ENCODE data around the gene POU3F3. TPM values are rescaled to one million over a fixed set of nuclear protein-coding genes. Genes with fewer than 3 reads are reported as not detected.

The POU3F3 gene
- total RNA-seq, 2 donors from 2014 or later, result 0.79 TPM; not detected in 1

DNA sequence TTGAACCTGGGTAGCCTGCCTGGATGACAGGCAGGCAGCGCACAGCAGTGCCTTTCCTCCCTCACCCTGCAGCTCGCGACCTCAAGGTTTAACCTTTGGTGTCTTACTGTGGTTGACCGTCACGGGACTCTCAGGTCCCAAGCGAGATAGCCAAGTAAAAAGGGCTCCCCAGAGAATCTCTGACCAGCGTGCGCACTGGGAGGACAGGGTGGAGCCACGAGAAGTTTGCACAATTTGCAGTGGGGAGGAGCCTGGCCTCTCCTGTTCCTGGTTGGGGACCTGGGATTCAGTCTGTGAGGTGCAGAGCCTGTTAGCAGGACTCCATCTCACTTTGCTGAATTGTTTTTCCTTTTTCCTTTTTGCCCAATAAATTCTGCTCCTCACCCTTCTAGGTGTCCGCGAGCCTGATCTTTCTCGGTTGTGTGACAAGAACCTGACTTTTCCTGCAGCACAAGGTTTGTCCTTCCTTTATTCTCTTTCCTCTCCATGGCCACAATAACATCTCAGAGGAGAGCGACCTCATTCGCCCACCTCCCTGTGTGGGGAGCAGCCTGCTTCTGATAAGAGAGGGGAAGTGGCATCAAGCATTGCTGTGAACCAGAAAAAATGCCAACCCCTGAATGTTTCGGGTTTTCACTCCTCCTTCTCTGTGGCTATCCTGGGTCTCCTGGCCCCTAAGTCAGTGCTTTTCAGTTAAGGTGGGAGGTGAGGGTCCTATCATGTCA is 36.2 kb downstream of the POU3F3 start:
- no peak overlapping the region for H3K4me3 ChIP-seq
- H3K27me3 ChIP-seq, result no peaks in the 10 kb centered on the region
- H3K9me3 ChIP-seq, result no peaks in the 10 kb centered on the region
- no peaks in the 10 kb centered on the region for H3K36me3 ChIP-seq
- H3K27ac ChIP-seq, result no peak overlapping the region
- TF ChIP-seq, protein P1, sequence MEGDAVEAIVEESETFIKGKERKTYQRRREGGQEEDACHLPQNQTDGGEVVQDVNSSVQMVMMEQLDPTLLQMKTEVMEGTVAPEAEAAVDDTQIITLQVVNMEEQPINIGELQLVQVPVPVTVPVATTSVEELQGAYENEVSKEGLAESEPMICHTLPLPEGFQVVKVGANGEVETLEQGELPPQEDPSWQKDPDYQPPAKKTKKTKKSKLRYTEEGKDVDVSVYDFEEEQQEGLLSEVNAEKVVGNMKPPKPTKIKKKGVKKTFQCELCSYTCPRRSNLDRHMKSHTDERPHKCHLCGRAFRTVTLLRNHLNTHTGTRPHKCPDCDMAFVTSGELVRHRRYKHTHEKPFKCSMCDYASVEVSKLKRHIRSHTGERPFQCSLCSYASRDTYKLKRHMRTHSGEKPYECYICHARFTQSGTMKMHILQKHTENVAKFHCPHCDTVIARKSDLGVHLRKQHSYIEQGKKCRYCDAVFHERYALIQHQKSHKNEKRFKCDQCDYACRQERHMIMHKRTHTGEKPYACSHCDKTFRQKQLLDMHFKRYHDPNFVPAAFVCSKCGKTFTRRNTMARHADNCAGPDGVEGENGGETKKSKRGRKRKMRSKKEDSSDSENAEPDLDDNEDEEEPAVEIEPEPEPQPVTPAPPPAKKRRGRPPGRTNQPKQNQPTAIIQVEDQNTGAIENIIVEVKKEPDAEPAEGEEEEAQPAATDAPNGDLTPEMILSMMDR (IDR thresholded peaks at IDR 0.05), result no peak
- H3K4me1 ChIP-seq, result no peaks in the 10 kb centered on the region
- no peak for DNase-seq (ENCODE audit: low spot score)

DNA sequence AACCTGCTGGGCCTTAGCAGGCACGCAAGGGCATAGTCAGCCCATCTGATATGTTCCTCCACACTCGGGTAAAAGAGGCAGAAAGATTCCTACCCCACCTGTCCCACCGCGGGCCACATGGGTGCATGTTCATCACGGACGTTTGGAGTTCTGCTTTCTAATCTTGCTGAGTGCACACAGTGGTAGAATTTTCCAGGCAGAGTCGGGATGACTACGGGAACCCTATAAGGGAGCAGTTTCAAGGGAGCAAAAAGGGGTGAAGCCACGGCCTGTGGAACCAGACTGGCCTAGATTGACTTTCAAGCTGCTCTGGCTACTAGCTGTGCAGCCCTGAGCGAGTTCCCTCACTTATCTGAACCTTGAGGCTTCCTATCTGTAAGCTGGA is 36.8 kb downstream of the POU3F3 start:
- Histone ChIP-seq H3K27ac (no peak overlapping the region), H3K9me3 (no peaks in the 10 kb centered on the region), H3K36me3 (no peaks in the 10 kb centered on the region), H3K4me1 (no peaks in the 10 kb centered on the region), H3K27me3 (no peaks in the 10 kb centered on the region), H3K4me3 (no peak overlapping the region)
- DNase-seq (ENCODE audit: low spot score), result no peak
- TF ChIP-seq, protein P1 (IDR thresholded peaks at IDR 0.05), result no peak

DNA sequence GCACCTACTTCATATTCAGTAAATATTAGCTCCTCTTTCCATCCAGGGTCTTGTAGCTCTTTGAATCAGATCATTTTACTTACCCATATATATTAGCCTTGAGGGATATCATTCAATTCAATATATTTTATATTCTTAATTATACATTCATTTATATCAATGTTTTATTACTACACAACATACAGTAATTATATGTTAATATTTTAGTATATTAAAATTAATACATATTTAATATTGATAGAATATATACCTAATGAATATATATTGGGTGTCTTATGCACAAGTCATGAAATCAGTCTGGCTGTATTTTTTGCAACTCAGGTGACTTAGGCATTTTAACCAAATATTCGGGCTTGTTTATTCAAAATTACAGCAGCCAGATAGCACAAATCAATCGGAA is 37.2 kb downstream of the POU3F3 start:
- H3K9me3 ChIP-seq, result no peaks in the 10 kb centered on the region
- H3K4me3 ChIP-seq, result no peak overlapping the region
- H3K27me3 ChIP-seq, result no peaks in the 10 kb centered on the region
- TF ChIP-seq, protein P1 (IDR thresholded peaks at IDR 0.05), result no peak
- H3K4me1 ChIP-seq, result no peaks in the 10 kb centered on the region
- DNase-seq (ENCODE audit: low spot score), result no peak
- H3K27ac ChIP-seq, result no peak overlapping the region
- no peaks in the 10 kb centered on the region for H3K36me3 ChIP-seq

DNA sequence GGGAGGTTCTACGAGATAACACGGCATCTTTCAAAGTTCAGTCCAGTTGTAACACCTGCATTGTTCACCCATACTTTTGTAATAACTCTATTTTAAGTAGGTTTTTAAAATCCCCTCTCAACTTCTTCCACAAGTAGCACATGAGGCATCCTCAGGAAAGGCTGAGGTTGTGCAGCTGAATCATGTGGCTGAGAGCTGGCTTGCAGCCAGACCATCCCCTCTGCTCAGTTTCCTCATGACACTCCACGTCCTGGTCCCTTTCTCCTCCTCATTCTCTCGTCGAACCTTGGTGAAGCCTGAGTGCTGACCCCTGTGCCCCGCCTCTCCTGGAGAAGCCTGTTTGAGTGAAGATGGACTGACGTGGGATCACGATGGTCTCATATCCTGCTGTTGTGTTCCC is 42.5 kb downstream of the POU3F3 start:
- Histone ChIP-seq H3K9me3 (no peaks in the 10 kb centered on the region), H3K36me3 (no peaks in the 10 kb centered on the region), H3K4me1 (no peaks in the 10 kb centered on the region), H3K4me3 (no peak overlapping the region), H3K27ac (no peak overlapping the region), H3K27me3 (no peaks in the 10 kb centered on the region)
- DNase-seq (ENCODE audit: low spot score), result no peak
- TF ChIP-seq, protein P1 (IDR thresholded peaks at IDR 0.05), result no peak

DNA sequence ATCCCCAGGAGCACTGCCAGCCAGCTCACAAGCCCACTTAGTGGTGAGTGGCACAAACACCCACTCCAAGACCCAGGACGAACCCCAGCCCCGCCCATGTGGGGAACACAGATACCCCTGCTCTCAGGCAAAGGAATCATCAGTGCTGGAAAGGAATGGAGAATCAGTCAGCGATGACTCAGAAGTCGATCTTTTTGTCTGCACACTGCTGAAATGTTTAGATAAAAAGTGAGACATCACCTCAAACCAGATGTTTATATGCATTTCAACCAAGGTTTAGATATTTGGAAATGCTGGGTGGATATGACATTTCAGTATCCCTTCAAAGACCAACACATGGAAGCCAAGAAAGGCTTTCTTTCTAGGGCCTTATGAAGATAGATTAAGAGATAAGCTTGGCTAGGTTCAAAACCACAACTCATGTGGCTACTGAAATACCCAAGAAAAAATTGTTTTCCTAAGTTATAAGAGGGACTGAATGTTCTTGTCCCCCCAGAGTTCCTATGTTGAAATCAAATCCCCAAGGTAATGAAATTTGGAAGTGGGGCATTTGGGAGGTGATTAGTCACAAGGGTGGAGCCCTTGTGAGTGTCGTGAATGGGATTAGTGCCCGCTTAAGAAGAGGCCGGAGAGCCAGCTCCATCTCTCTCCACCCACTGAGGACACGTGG is 43.7 kb downstream of the POU3F3 start:
- DNase-seq (ENCODE audit: low spot score), result no peak
- Histone ChIP-seq H3K9me3 (no peaks in the 10 kb centered on the region), H3K4me3 (no peak overlapping the region), H3K27me3 (no peaks in the 10 kb centered on the region), H3K27ac (no peak overlapping the region), H3K4me1 (no peaks in the 10 kb centered on the region), H3K36me3 (no peaks in the 10 kb centered on the region)
- TF ChIP-seq, protein P1 (IDR thresholded peaks at IDR 0.05), result no peak
